ENCODE measurements around the gene SAMD4A.

Gene SAMD4A

GRCh38 chr14:54639611-54640010, 72.7 kb downstream of the SAMD4A start:
- DNase-seq (ENCODE audit: low spot score) = no peak
- no peaks in the 10 kb centered on the region for H3K9me3 ChIP-seq (ENCODE audit: severe bottlenecking)
- H3K4me3 ChIP-seq (ENCODE audit: severe bottlenecking) = no peak overlapping the region
- H3K4me1 ChIP-seq (ENCODE audit: insufficient read depth, poor library complexity, severe bottlenecking) = peaks cover 6% of the 10 kb centered on the region
- ATAC-seq (ENCODE audit: low read depth) = no peak
- no peaks in the 10 kb centered on the region for H3K27me3 ChIP-seq (ENCODE audit: insufficient read depth, poor library complexity, severe bottlenecking)
- H3K27ac ChIP-seq (ENCODE audit: poor library complexity, severe bottlenecking) = no peak overlapping the region
- no peak for TF ChIP-seq CTCF (IDR thresholded peaks at IDR 0.05; ENCODE audit: poor library complexity, severe bottlenecking)
- H3K36me3 ChIP-seq (ENCODE audit: low read depth) = no peaks in the 10 kb centered on the region

- TF ChIP-seq CTCF (IDR thresholded peaks at IDR 0.05; ENCODE audit: poor library complexity, severe bottlenecking) = no peak
- Histone ChIP-seq H3K27ac (ENCODE audit: poor library complexity, severe bottlenecking) (no peak overlapping the region), H3K27me3 (ENCODE audit: insufficient read depth, poor library complexity, severe bottlenecking) (no peaks in the 10 kb centered on the region), H3K9me3 (ENCODE audit: severe bottlenecking) (no peaks in the 10 kb centered on the region), H3K4me3 (ENCODE audit: severe bottlenecking) (no peak overlapping the region), H3K36me3 (ENCODE audit: low read depth) (no peaks in the 10 kb centered on the region), H3K4me1 (ENCODE audit: insufficient read depth, poor library complexity, severe bottlenecking) (peaks cover 9% of the 10 kb centered on the region)
- ATAC-seq (ENCODE audit: low read depth) (no peak), DNase-seq (ENCODE audit: low spot score) (no peak)
Observed at GRCh38 chr14:54640506-54640905, 73.6 kb downstream of the SAMD4A start.

- Histone ChIP-seq H3K4me1 (ENCODE audit: insufficient read depth, poor library complexity, severe bottlenecking) (peaks cover 10% of the 10 kb centered on the region), H3K4me3 (ENCODE audit: severe bottlenecking) (no peak overlapping the region)
- ATAC-seq (ENCODE audit: low read depth) = no peak
Observed at GRCh38 chr14:54642121-54642520, 75.2 kb downstream of the SAMD4A start.

GRCh38 chr14:54642801-54643695, 76.1 kb downstream of the SAMD4A start:
- Histone ChIP-seq H3K4me3 (ENCODE audit: severe bottlenecking) (no peak overlapping the region), H3K9me3 (ENCODE audit: severe bottlenecking) (no peaks in the 10 kb centered on the region), H3K27ac (ENCODE audit: poor library complexity, severe bottlenecking) (no peak overlapping the region), H3K4me1 (ENCODE audit: insufficient read depth, poor library complexity, severe bottlenecking) (peaks cover 7% of the 10 kb centered on the region), H3K36me3 (ENCODE audit: low read depth) (no peaks in the 10 kb centered on the region), H3K27me3 (ENCODE audit: insufficient read depth, poor library complexity, severe bottlenecking) (no peaks in the 10 kb centered on the region)
- DNase-seq (ENCODE audit: low spot score) = no peak
- peak; percentile 47 for TF ChIP-seq CTCF (IDR thresholded peaks at IDR 0.05; ENCODE audit: poor library complexity, severe bottlenecking)
- ATAC-seq (ENCODE audit: low read depth) = 0 out of 3 replicates have a peak, but pooled peaks have one; percentile 7

More at GRCh38 chr14:54642121-54642520, 75.2 kb downstream of the SAMD4A start:
- Histone ChIP-seq H3K36me3 (ENCODE audit: low read depth) (no peaks in the 10 kb centered on the region), H3K9me3 (ENCODE audit: severe bottlenecking) (no peaks in the 10 kb centered on the region), H3K27ac (ENCODE audit: poor library complexity, severe bottlenecking) (no peak overlapping the region), H3K27me3 (ENCODE audit: insufficient read depth, poor library complexity, severe bottlenecking) (no peaks in the 10 kb centered on the region)
- no peak for TF ChIP-seq CTCF (IDR thresholded peaks at IDR 0.05; ENCODE audit: poor library complexity, severe bottlenecking)
- no peak for DNase-seq (ENCODE audit: low spot score)

GRCh38 chr14:54643696-54644176, 76.8 kb downstream of the SAMD4A start:
- Histone ChIP-seq H3K27ac (ENCODE audit: poor library complexity, severe bottlenecking) (no peak overlapping the region), H3K36me3 (ENCODE audit: low read depth) (no peaks in the 10 kb centered on the region), H3K9me3 (ENCODE audit: severe bottlenecking) (no peaks in the 10 kb centered on the region), H3K4me1 (ENCODE audit: insufficient read depth, poor library complexity, severe bottlenecking) (peaks cover 4% of the 10 kb centered on the region), H3K27me3 (ENCODE audit: insufficient read depth, poor library complexity, severe bottlenecking) (no peaks in the 10 kb centered on the region), H3K4me3 (ENCODE audit: severe bottlenecking) (no peak overlapping the region)
- ATAC-seq (ENCODE audit: low read depth) = no peak
- DNase-seq (ENCODE audit: low spot score) = no peak
- TF ChIP-seq CTCF (IDR thresholded peaks at IDR 0.05; ENCODE audit: poor library complexity, severe bottlenecking) = no peak

All from RWPE2 (cell line).